A673 (cell line): ENCODE results near the gene SMTN. TPM values are rescaled to one million over a fixed set of nuclear protein-coding genes. Genes with fewer than 3 reads are reported as not detected.

Experiments
- BruUV-seq: library from RNA; stranded (reverse); fragments of 400-500 nt; replicated peaks from 2 replicates; lab custom pipeline; 2021; lab: Mats Ljungman, UMichigan
- CTCF ChIA-PET: fragments of 300-600 bp; sonication (Branson Sonifier 250); formaldehyde crosslinking; loops from one replicate; lab custom pipeline; 2022; ENCODE audit warnings: antibody characterized with exemption; lab: Charles Lee
- POLR2A ChIA-PET: fragments of 300-600 bp; sonication (Branson Sonifier 250); formaldehyde crosslinking; loops from one replicate; lab custom pipeline; 2022; ENCODE audit warnings: antibody characterized with exemption; ENCODE audit not compliant: low non-redundant PET; lab: Charles Lee
- DNase-seq: peaks from one replicate; pipeline ENCODE4 v3.0.0-alpha.2; 2015; ENCODE audit warnings: low spot score
- H3K27ac ChIP-seq: fragments of 200-600 bp; sonication (generic); 2 replicates; pipeline ENCODE4 v1.5.1; 2016; ENCODE audit warnings: mixed run types, low read depth, mild to moderate bottlenecking, mixed read lengths, antibody characterized with exemption, low read length; ENCODE audit not compliant: poor library complexity, severe bottlenecking
- H3K27me3 ChIP-seq: fragments of 200-600 bp; sonication (generic); replicated peaks from 2 replicates; pipeline ENCODE4 v1.6.1; 2017; ENCODE audit warnings: mixed run types, low read depth, mild to moderate bottlenecking, mixed read lengths, antibody characterized with exemption, low read length; ENCODE audit not compliant: insufficient read depth, poor library complexity
- H3K36me3 ChIP-seq: fragments of 200-600 bp; sonication (generic); 2 replicates; pipeline ENCODE4 v1.6.1; 2016; ENCODE audit warnings: mixed run types, mild to moderate bottlenecking, mixed read lengths, antibody characterized with exemption, low read length; ENCODE audit not compliant: insufficient read depth, poor library complexity, severe bottlenecking
- H3K4me1 ChIP-seq: fragments of 200-600 bp; sonication (generic); 2 replicates; pipeline ENCODE4 v1.6.1; 2017; ENCODE audit warnings: mixed run types, mild to moderate bottlenecking, mixed read lengths, antibody characterized with exemption, low read length; ENCODE audit not compliant: insufficient read depth, poor library complexity, severe bottlenecking
- H3K4me3 ChIP-seq: fragments of 200-600 bp; sonication (generic); 2 replicates; pipeline ENCODE4 v1.5.1; 2016; ENCODE audit warnings: low read depth, mixed run types, mild to moderate bottlenecking, mixed read lengths, low read length; ENCODE audit not compliant: poor library complexity, severe bottlenecking
- H3K9me3 ChIP-seq: fragments of 200-600 bp; sonication (generic); 2 replicates; pipeline ENCODE4 v1.6.1; 2016; ENCODE audit warnings: mixed run types, low read depth, mild to moderate bottlenecking, mixed read lengths, antibody characterized with exemption, low read length; ENCODE audit not compliant: poor library complexity, severe bottlenecking
- CTCF ChIP-seq: fragments of 300-800, 200-600 bp; sonication (generic); conservative IDR thresholded peaks from 2 replicates; pipeline ENCODE4 v1.5.1; 2017; ENCODE audit warnings: low read depth, mild to moderate bottlenecking, antibody characterized with exemption, low read length, moderate library complexity, mixed read lengths
- EZH2 ChIP-seq: fragments of 200-600 bp; sonication (generic); IDR thresholded peaks from 2 replicates; pipeline ENCODE4 v1.6.1; 2017; ENCODE audit warnings: borderline replicate concordance, low read depth, mild to moderate bottlenecking, mixed read lengths, antibody characterized with exemption, low read length; ENCODE audit not compliant: poor library complexity, severe bottlenecking
- intact Hi-C: fragments of 100-400 bp; cut with micrococcal nuclease; formaldehyde crosslinking; loops from one replicate; pipeline ENCODE4 v1.10.0; 2022; ENCODE audit not compliant: unreplicated experiment
- total RNA-seq: library from RNA; stranded (reverse); gene quantifications from 2 replicates; pipeline ENCODE4 v1.2.3, GENCODE V29; 2021

Gene SMTN
- total RNA-seq, 1 experiment from 2014 or later, result 40.0 TPM

DNA sequence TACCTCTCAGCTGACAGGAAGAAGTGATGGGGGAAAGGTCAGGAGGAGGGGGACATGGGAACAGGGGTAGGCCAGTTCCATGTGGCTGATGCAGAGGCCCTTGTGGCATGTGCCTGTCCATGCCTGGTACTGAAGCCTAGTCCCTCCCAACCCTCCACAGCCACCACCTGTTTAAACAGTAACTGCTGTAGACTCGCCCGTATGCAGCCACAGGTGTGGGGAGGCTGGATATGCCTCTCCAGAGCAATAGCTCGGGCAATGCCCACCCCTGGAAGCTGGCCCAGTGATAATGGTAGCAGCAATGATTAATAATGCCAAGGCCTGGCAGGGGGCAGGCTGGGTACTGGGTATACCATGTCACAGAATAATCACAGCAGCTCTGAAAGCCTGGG, 2.3 kb downstream of the SMTN start:
- BruUV-seq, result no TSS peak
- H3K9me3 ChIP-seq, result no peaks in the 10 kb centered on the region
- intact Hi-C loops, result loop anchor here (5.0 kb wide), 2 partner anchors 116 to 321 kb away; partner anchors contain the start of genes MORC2 and TUG1
- POLR2A ChIA-PET, result interaction anchor here (0.6 to 1.0 kb wide), 2 partner anchors 16 to 1385 kb away, joined by 3 to 4 read pairs; no protein-coding TSS in a partner anchor
- TF ChIP-seq CTCF, result no peak
- CTCF ChIA-PET, result interaction anchor here (0.6 to 1.1 kb wide), 3 partner anchors 243 to 1308 kb away, joined by 3 to 5 read pairs (median 3); no protein-coding TSS in a partner anchor
- H3K4me3 ChIP-seq, result no peak overlapping the region
- no peak overlapping the region for H3K27ac ChIP-seq
- peaks cover under 1% of the 10 kb centered on the region for H3K36me3 ChIP-seq
- H3K4me1 ChIP-seq, result peaks cover 18% of the 10 kb centered on the region
- no peak for DNase-seq
- H3K27me3 ChIP-seq, result no peaks in the 10 kb centered on the region

- TF ChIP-seq EZH2 (no peak), CTCF (no peak)
- Histone ChIP-seq H3K27ac (peak overlapping the region; percentile 93), H3K4me3 (peak overlapping the region; percentile 66), H3K36me3 (peaks cover 3% of the 10 kb centered on the region), H3K9me3 (no peaks in the 10 kb centered on the region), H3K27me3 (no peaks in the 10 kb centered on the region), H3K4me1 (peaks cover 18% of the 10 kb centered on the region)
- DNase-seq, result no peak
- POLR2A ChIA-PET, result interaction anchor here (0.6 kb wide), 1 partner anchor 1385 kb away, joined by 3 read pairs; no protein-coding TSS in a partner anchor
- TSS peak; percentile 69 for BruUV-seq
- intact Hi-C loops, result loop anchor here (2.0 to 5.0 kb wide), 4 partner anchors 65 to 322 kb away; partner anchors contain the start of genes MORC2 and TUG1
- CTCF ChIA-PET, result interaction anchor here (0.5 to 1.4 kb wide), 5 partner anchors 23 to 1308 kb away, joined by 3 to 12 read pairs (median 5); partner anchors contain the start of gene SELENOM
Observed at GRCh38 chr22:31083923-31084810, 3.0 kb downstream of the SMTN start.

- TSS peak; percentile 13 for BruUV-seq
- intact Hi-C loops, result loop anchor here (2.0 to 5.0 kb wide), 4 partner anchors 64 to 323 kb away; partner anchors contain the start of genes MORC2 and TUG1
- ChIA-PET CTCF (interaction anchor here (0.5 to 1.4 kb wide), 6 partner anchors 23 to 163 kb away, joined by 3 to 12 read pairs (median 6); partner anchors contain the start of gene SELENOM), POLR2A (interaction anchor here (0.6 kb wide), 1 partner anchor 207 kb away, joined by 3 read pairs; the partner anchor contains the start of gene PIK3IP1)
- Histone ChIP-seq H3K9me3 (no peaks in the 10 kb centered on the region), H3K27ac (peak overlapping the region; percentile 93), H3K27me3 (no peaks in the 10 kb centered on the region), H3K4me3 (peak overlapping the region; percentile 66), H3K36me3 (peaks cover 3% of the 10 kb centered on the region), H3K4me1 (peaks cover 18% of the 10 kb centered on the region)
- peak; percentile 97 for TF ChIP-seq CTCF
- TF ChIP-seq EZH2, result no peak
- DNase-seq, result peak; percentile 88
Observed at GRCh38 chr22:31084811-31085492, 3.8 kb downstream of the SMTN start.
